IMR-90 (cell line): Measurements from ENCODE around the gene GM2A. TPM values are rescaled to one million over a fixed set of nuclear protein-coding genes. Genes with fewer than 3 reads are reported as not detected.

Source experiments
- ATAC-seq: fragments of 200-7000 bp; cut with Tn5 transposase; 2 replicates; pipeline ENCODE4 v1.9.1; 2020; ENCODE audit warnings: low read depth, mild to moderate bottlenecking, moderate library complexity
- BruUV-seq: library from RNA; stranded (reverse); fragments of 400-500 nt; replicated peaks from 2 replicates; lab custom pipeline; 2021; lab: Mats Ljungman, UMichigan
- CTCF ChIA-PET: fragments of 300-600 bp; formaldehyde crosslinking; extraction: SDS; loops from one replicate; lab custom pipeline; 2021; ENCODE audit warnings: antibody characterized with exemption; lab: Yijun Ruan, JAX
- POLR2A ChIA-PET: fragments of 300-600 bp; sonication (Branson Sonifier 250); formaldehyde crosslinking; loops from one replicate; lab custom pipeline; 2022; ENCODE audit warnings: antibody characterized with exemption; ENCODE audit not compliant: unreplicated experiment; lab: Charles Lee
- DNase-seq: peaks from one replicate; pipeline ENCODE4 v3.0.0; 2013
- H2AFZ ChIP-seq: replicated peaks from 2 replicates; pipeline ENCODE3; 2013; ENCODE audit warnings: low read length, mild to moderate bottlenecking; ENCODE audit not compliant: poor library complexity
- H2AK5ac ChIP-seq: 2 replicates; pipeline ENCODE4 v1.6.1; 2013; ENCODE audit warnings: low read depth, low read length, inconsistent platforms
- H2AK9ac ChIP-seq: replicated peaks from 2 replicates; pipeline ENCODE3; 2013; ENCODE audit warnings: mild to moderate bottlenecking, low read depth, low read length, moderate library complexity; ENCODE audit not compliant: poor library complexity
- H2BK120ac ChIP-seq: 2 replicates; pipeline ENCODE4 v1.6.1; 2013; ENCODE audit warnings: low read depth, low read length, inconsistent platforms
- H2BK15ac ChIP-seq: 3 replicates; pipeline ENCODE4 v1.6.1; 2013; ENCODE audit warnings: low read depth, low read length, inconsistent platforms
- H2BK20ac ChIP-seq: 2 replicates; pipeline ENCODE4 v1.6.1; 2013; ENCODE audit warnings: low read depth, mild to moderate bottlenecking, inconsistent platforms, low read length, moderate library complexity
- H2BK5ac ChIP-seq: 2 replicates; pipeline ENCODE4 v1.6.1; 2013; ENCODE audit warnings: mild to moderate bottlenecking, low read depth, low read length, inconsistent platforms; ENCODE audit not compliant: poor library complexity, severe bottlenecking
- H3K14ac ChIP-seq: replicated peaks from 2 replicates; pipeline ENCODE4 v1.6.1; 2013; ENCODE audit warnings: low read depth, low read length, inconsistent platforms
- H3K18ac ChIP-seq: 2 replicates; pipeline ENCODE4 v1.6.1; 2013; ENCODE audit warnings: low read depth, low read length, control low read depth
- H3K23ac ChIP-seq: 2 replicates; pipeline ENCODE4 v1.6.1; 2013; ENCODE audit warnings: low read depth, low read length, inconsistent platforms
- H3K27ac ChIP-seq: 2 replicates; pipeline ENCODE4 v1.5.1; 2013; ENCODE audit warnings: mild to moderate bottlenecking, control low read depth, low read length; ENCODE audit not compliant: insufficient read depth
- H3K27me3 ChIP-seq: 2 replicates; pipeline ENCODE4 v1.6.1; 2013; ENCODE audit warnings: low read length; ENCODE audit not compliant: control insufficient read depth, insufficient read depth
- H3K36me3 ChIP-seq: 2 replicates; pipeline ENCODE4 v1.6.1; 2013; ENCODE audit warnings: low read length, mixed read lengths; ENCODE audit not compliant: control insufficient read depth, insufficient read depth
- H3K4ac ChIP-seq: 2 replicates; pipeline ENCODE4 v1.6.1; 2013; ENCODE audit warnings: low read depth, low read length, inconsistent platforms
- H3K4me1 ChIP-seq: 2 replicates; pipeline ENCODE4 v1.6.1; 2013; ENCODE audit warnings: low read length, mixed read lengths; ENCODE audit not compliant: control insufficient read depth, insufficient read depth
- H3K4me2 ChIP-seq: 2 replicates; pipeline ENCODE4 v1.6.1; 2013; ENCODE audit warnings: low read depth, mild to moderate bottlenecking, control low read depth, low read length, moderate library complexity
- H3K4me3 ChIP-seq: 2 replicates; pipeline ENCODE4 v1.5.1; 2013; ENCODE audit warnings: low read depth, mild to moderate bottlenecking, control low read depth, low read length, moderate library complexity; ENCODE audit not compliant: insufficient read depth
- H3K56ac ChIP-seq: 2 replicates; pipeline ENCODE4 v1.6.1; 2013; ENCODE audit warnings: low read length, inconsistent platforms; ENCODE audit not compliant: insufficient read depth; ENCODE audit errors: extremely low read depth
- H3K79me1 ChIP-seq, 2 experiments: 2 replicates each; pipeline ENCODE4 v1.6.1; 2013; ENCODE audit warnings: low read length in 2 of 2, inconsistent platforms in 1 of 2, low read depth in 1 of 2
- H3K9ac ChIP-seq: 2 replicates; pipeline ENCODE4 v1.6.1; 2013; ENCODE audit warnings: low read depth, low read length, control low read depth
- H3K9me1 ChIP-seq: 2 replicates; pipeline ENCODE4 v1.6.1; 2013; ENCODE audit warnings: low read length, inconsistent platforms; ENCODE audit not compliant: insufficient read depth
- H3K9me3 ChIP-seq: 2 replicates; pipeline ENCODE4 v1.6.1; 2013; ENCODE audit warnings: low read length; ENCODE audit not compliant: control insufficient read depth, insufficient read depth
- H4K20me1 ChIP-seq: 2 replicates; pipeline ENCODE4 v1.6.1; 2013; ENCODE audit warnings: low read length, inconsistent platforms; ENCODE audit not compliant: insufficient read depth
- H4K5ac ChIP-seq: 2 replicates; pipeline ENCODE4 v1.6.1; 2013; ENCODE audit warnings: mild to moderate bottlenecking, low read depth, low read length, control low read depth
- H4K8ac ChIP-seq, 2 experiments: 2 replicates each; pipeline ENCODE4 v1.6.1; 2013; ENCODE audit warnings: low read depth in 2 of 2, low read length in 2 of 2, control low read depth in 1 of 2, inconsistent platforms in 1 of 2
- H4K91ac ChIP-seq: 2 replicates; pipeline ENCODE4 v1.6.1; 2013; ENCODE audit warnings: low read depth, low read length, inconsistent platforms; ENCODE audit not compliant: insufficient read depth
- BHLHE40 ChIP-seq: fragments of 150-350 bp; IDR thresholded peaks from 2 replicates; pipeline ENCODE4 v1.6.1; 2016; ENCODE audit warnings: mild to moderate bottlenecking, low read depth, low read length
- CEBPB ChIP-seq: IDR thresholded peaks from 2 replicates; pipeline ENCODE4 v1.6.1; 2012; ENCODE audit warnings: low read depth, low read length, improper control_type of control experiment
- CHD1 ChIP-seq: IDR thresholded peaks from 2 replicates; pipeline ENCODE4 v1.6.1; 2012; ENCODE audit warnings: low read depth, low read length, improper control_type of control experiment
- CTCF ChIP-seq: conservative IDR thresholded peaks from 2 replicates; pipeline ENCODE4 v1.5.1; 2012; ENCODE audit warnings: mild to moderate bottlenecking, low read depth, low read length, improper control_type of control experiment
- ELK1 ChIP-seq: fragments of 150-350 bp; IDR thresholded peaks from 2 replicates; pipeline ENCODE4 v1.6.1; 2016; ENCODE audit warnings: low read depth, mild to moderate bottlenecking, low read length, moderate library complexity, borderline replicate concordance
- FOS ChIP-seq: fragments of 150-350 bp; IDR thresholded peaks from 2 replicates; pipeline ENCODE4 v1.6.1; 2016; ENCODE audit warnings: low read depth, low read length
- MAFK ChIP-seq: IDR thresholded peaks from 2 replicates; pipeline ENCODE4 v1.6.1; 2012; ENCODE audit warnings: low read depth, low read length, improper control_type of control experiment
- MAZ ChIP-seq: IDR thresholded peaks from 2 replicates; pipeline ENCODE4 v1.6.1; 2012; ENCODE audit warnings: low read depth, mild to moderate bottlenecking, low read length, improper control_type of control experiment, moderate library complexity, borderline replicate concordance
- MXI1 ChIP-seq: IDR thresholded peaks from 2 replicates; pipeline ENCODE4 v1.6.1; 2012; ENCODE audit warnings: low read depth, mild to moderate bottlenecking, low read length, moderate library complexity, borderline replicate concordance
- NFE2L2 ChIP-seq: fragments of 150-350 bp; IDR thresholded peaks from 2 replicates; pipeline ENCODE4 v1.6.1; 2016; ENCODE audit warnings: low read depth, mild to moderate bottlenecking, low read length
- POLR2A ChIP-seq: IDR thresholded peaks from 2 replicates; pipeline ENCODE4 v1.6.1; 2012; ENCODE audit warnings: mild to moderate bottlenecking, low read depth, low read length
- RAD21 ChIP-seq: IDR thresholded peaks from 2 replicates; pipeline ENCODE4 v1.6.1; 2012; ENCODE audit warnings: low read length, improper control_type of control experiment
- RCOR1 ChIP-seq: IDR thresholded peaks from 2 replicates; pipeline ENCODE4 v1.6.1; 2012; ENCODE audit warnings: mild to moderate bottlenecking, low read length, improper control_type of control experiment; ENCODE audit not compliant: insufficient replicate concordance
- RFX5 ChIP-seq: IDR thresholded peaks from 2 replicates; pipeline ENCODE4 v1.8.0; 2012; ENCODE audit warnings: low read depth, mild to moderate bottlenecking, low read length, moderate library complexity
- SMC3 ChIP-seq: fragments of 150-350 bp; IDR thresholded peaks from 2 replicates; pipeline ENCODE4 v1.6.1; 2016; ENCODE audit warnings: low read depth, mild to moderate bottlenecking, antibody characterized with exemption, low read length, moderate library complexity
- WGBS, 2 experiments: methylation state at CpG; one replicate each; pipeline versions ENCODE4 v1.1.5 to v1.1.7; 2013; ENCODE audit warnings: missing lambda C conversion rate in 2 of 2; ENCODE audit not compliant: insufficient read length in 1 of 2; ENCODE audit errors: extremely low coverage in 2 of 2; 5-methylcytosine and 5-hydroxymethylcytosine counted together
- dilution Hi-C: fragments of 300-500 bp; cut with HindIII; formaldehyde crosslinking; loops from one replicate; pipeline ENCODE4 v1.14.3; 2018; ENCODE audit warnings: low sequenced_read_pairs; ENCODE audit not compliant: unreplicated experiment
- in situ Hi-C: fragments of 300-500 bp; cut with MboI; formaldehyde crosslinking; loops from 3 replicates; pipeline ENCODE4 v1.14.3; 2019; ENCODE audit warnings: low sequenced_read_pairs, inconsistent platforms, mixed read lengths
- intact Hi-C: fragments of 100-400 bp; cut with micrococcal nuclease; formaldehyde crosslinking; loops from 2 replicates; pipeline ENCODE4 v1.10.0; 2022
- polyA plus RNA-seq, 3 experiments: library from polyadenylated mRNA; depleted of rRNA; stranded (reverse); fragments of >200 nt; gene quantifications; 2 replicates each; pipeline ENCODE4 v1.2.3, GENCODE V29; 2012; ENCODE audit warnings: low replicate concordance in 1 of 3
- total RNA-seq: library from RNA; depleted of rRNA; stranded (reverse); fragments of >200 nt; gene quantifications from 2 replicates; pipeline ENCODE4 v1.2.3, GENCODE V29; 2012
- TF ChIP-seq, protein P1 (sequence below): fragments of 150-350 bp; IDR thresholded peaks from 2 replicates; pipeline ENCODE4 v1.6.1; 2017; ENCODE audit warnings: mild to moderate bottlenecking, antibody characterized with exemption, low read length, low read depth

GM2A gene
- total and polyA plus RNA-seq, 2 of the 4 experiments (the other 2 are of a cell fraction), result 13.8 to 18.5 TPM

- Histone ChIP-seq H3K56ac (no peak overlapping the region), H2BK5ac (no peak overlapping the region), H3K79me1 (no peaks in the 10 kb centered on the region), H3K27ac (no peak overlapping the region), H4K5ac (no peak overlapping the region), H3K18ac (no peak overlapping the region), H4K8ac (no peak overlapping the region), H3K4ac (no peak overlapping the region), H3K9me3 (no peaks in the 10 kb centered on the region), H3K36me3 (no peaks in the 10 kb centered on the region), H3K4me2 (no peak overlapping the region), H3K14ac (no peak overlapping the region), H2AK9ac (no peak overlapping the region), H2BK120ac (no peak overlapping the region), H3K23ac (no peak overlapping the region), H3K9me1 (no peaks in the 10 kb centered on the region), H2AK5ac (no peak overlapping the region), H3K4me3 (no peak overlapping the region), H2AFZ (peak overlapping the region; percentile 41), H4K91ac (no peak overlapping the region), H3K4me1 (peaks cover 2% of the 10 kb centered on the region; the same call in 1 of the 2 replicates), H2BK20ac (no peak overlapping the region), H3K27me3 (peaks cover 20% of the 10 kb centered on the region), H3K9ac (no peak overlapping the region), H4K20me1 (no peaks in the 10 kb centered on the region), H2BK15ac (no peak overlapping the region)
- intact Hi-C loops, result loop anchor here (2.0 to 5.0 kb wide), 3 partner anchors 74 to 414 kb away; no protein-coding TSS in a partner anchor
- dilution Hi-C loops, result no loop called here
- TF ChIP-seq ELK1 (no peak), NFE2L2 (no peak), MAZ (no peak), MAFK (no peak), RCOR1 (no peak), MXI1 (no peak), SMC3 (no peak), BHLHE40 (no peak), POLR2A (no peak), CHD1 (no peak), CTCF (no peak), CEBPB (no peak), FOS (no peak), RFX5 (no peak), RAD21 (no peak)
- TF ChIP-seq, protein P1, sequence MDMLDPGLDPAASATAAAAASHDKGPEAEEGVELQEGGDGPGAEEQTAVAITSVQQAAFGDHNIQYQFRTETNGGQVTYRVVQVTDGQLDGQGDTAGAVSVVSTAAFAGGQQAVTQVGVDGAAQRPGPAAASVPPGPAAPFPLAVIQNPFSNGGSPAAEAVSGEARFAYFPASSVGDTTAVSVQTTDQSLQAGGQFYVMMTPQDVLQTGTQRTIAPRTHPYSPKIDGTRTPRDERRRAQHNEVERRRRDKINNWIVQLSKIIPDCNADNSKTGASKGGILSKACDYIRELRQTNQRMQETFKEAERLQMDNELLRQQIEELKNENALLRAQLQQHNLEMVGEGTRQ, result no peak
- BruUV-seq, result no TSS peak
- no peak for ATAC-seq
- POLR2A ChIA-PET, result no interaction called here
- WGBS, 2 experiments, result 38% methylated on average over 3 of the region's 14 CpGs; no CpG with 5 or more reads in 1 of the 2 experiments
- CTCF ChIA-PET, result interaction anchor here (0.6 to 1.4 kb wide), 6 partner anchors 8 to 410 kb away, joined by 3 to 12 read pairs (median 6); partner anchors contain the start of gene GM2A
- DNase-seq, result no peak
- in situ Hi-C loops, result loop anchor here (5.0 kb wide), 1 partner anchor 116 kb away; no protein-coding TSS in a partner anchor
Measured at GRCh38 chr5:151238303-151238741, 14.7 kb upstream of the GM2A start.
